Adipocyte (in vitro differentiated cells): ENCODE measurements around the gene CRTC3.

Experiments
- DNase-seq: peaks from one replicate; pipeline ENCODE4 v3.0.0-alpha.2; 2015; ENCODE audit warnings: low read depth
- H3K27me3 ChIP-seq: replicated peaks from 2 replicates; pipeline ENCODE4 v1.7.0; 2013; ENCODE audit warnings: mild to moderate bottlenecking, low read length, moderate library complexity; ENCODE audit not compliant: control insufficient read depth, insufficient read depth
- H3K36me3 ChIP-seq: 2 replicates; pipeline ENCODE4 v1.7.0; 2013; ENCODE audit warnings: low read length, mild to moderate bottlenecking, moderate library complexity; ENCODE audit not compliant: control insufficient read depth, insufficient read depth, severe bottlenecking
- H3K4me1 ChIP-seq: 2 replicates; pipeline ENCODE4 v1.7.0; 2013; ENCODE audit warnings: mild to moderate bottlenecking, low read length, moderate library complexity; ENCODE audit not compliant: control insufficient read depth, insufficient read depth
- H3K4me3 ChIP-seq: 2 replicates; pipeline ENCODE4 v1.7.0; 2013; ENCODE audit warnings: mild to moderate bottlenecking, low read length, moderate library complexity
- H3K9ac ChIP-seq: 2 replicates; pipeline ENCODE4 v1.7.0; 2013; ENCODE audit warnings: mild to moderate bottlenecking, low read length, moderate library complexity
- H3K9me3 ChIP-seq: 2 replicates; pipeline ENCODE4 v1.7.0; 2013; ENCODE audit warnings: mild to moderate bottlenecking, low read length, moderate library complexity; ENCODE audit not compliant: control insufficient read depth

CRTC3 gene

GRCh38 chr15:90552162-90552928 is 22.6 kb downstream of the CRTC3 start:
- Histone ChIP-seq H3K9me3 (no peaks in the 10 kb centered on the region), H3K4me3 (peak overlapping the region; percentile 69), H3K36me3 (peaks cover 7% of the 10 kb centered on the region), H3K4me1 (peaks cover 32% of the 10 kb centered on the region), H3K9ac (peak overlapping the region; percentile 76), H3K27me3 (no peaks in the 10 kb centered on the region)
- DNase-seq = peak; percentile 71

GRCh38 chr15:90552929-90553211 is 23.1 kb downstream of the CRTC3 start:
- H3K4me3 ChIP-seq = peak overlapping the region; percentile 69
- H3K27me3 ChIP-seq = no peaks in the 10 kb centered on the region
- H3K4me1 ChIP-seq = peaks cover 37% of the 10 kb centered on the region
- DNase-seq = no peak
- H3K9me3 ChIP-seq = no peaks in the 10 kb centered on the region
- peaks cover 7% of the 10 kb centered on the region for H3K36me3 ChIP-seq
- peak overlapping the region; percentile 76 for H3K9ac ChIP-seq

GRCh38 chr15:90553248-90553745 is 23.6 kb downstream of the CRTC3 start:
- H3K27me3 ChIP-seq = no peaks in the 10 kb centered on the region
- peaks cover 3% of the 10 kb centered on the region for H3K36me3 ChIP-seq
- peak overlapping the region; percentile 76 for H3K9ac ChIP-seq
- peak; percentile 95 for DNase-seq
- H3K4me3 ChIP-seq = peak overlapping the region; percentile 69
- peaks cover 41% of the 10 kb centered on the region for H3K4me1 ChIP-seq
- no peaks in the 10 kb centered on the region for H3K9me3 ChIP-seq

- Histone ChIP-seq H3K4me3 (peak overlapping the region; percentile 36), H3K36me3 (no peaks in the 10 kb centered on the region)
- DNase-seq = peak; percentile 43
Measured at GRCh38 chr15:90557186-90558084, 27.7 kb downstream of the CRTC3 start.

GRCh38 chr15:90558171-90558573 is 28.4 kb downstream of the CRTC3 start:
- DNase-seq = peak; percentile 34
- no peak overlapping the region for H3K4me3 ChIP-seq
- H3K27me3 ChIP-seq = no peaks in the 10 kb centered on the region
- H3K9ac ChIP-seq = peak overlapping the region; percentile 2
- no peaks in the 10 kb centered on the region for H3K9me3 ChIP-seq
- no peaks in the 10 kb centered on the region for H3K36me3 ChIP-seq
- peaks cover 64% of the 10 kb centered on the region for H3K4me1 ChIP-seq

More at GRCh38 chr15:90557186-90558084, 27.7 kb downstream of the CRTC3 start:
- Histone ChIP-seq H3K9ac (peak overlapping the region; percentile 2), H3K4me1 (peaks cover 66% of the 10 kb centered on the region), H3K9me3 (no peaks in the 10 kb centered on the region), H3K27me3 (no peaks in the 10 kb centered on the region)

- peaks cover 59% of the 10 kb centered on the region for H3K4me1 ChIP-seq
- no peak overlapping the region for H3K9ac ChIP-seq
- no peak for DNase-seq
- no peaks in the 10 kb centered on the region for H3K27me3 ChIP-seq
- H3K36me3 ChIP-seq = no peaks in the 10 kb centered on the region
- no peaks in the 10 kb centered on the region for H3K9me3 ChIP-seq
- no peak overlapping the region for H3K4me3 ChIP-seq
Measured at GRCh38 chr15:90559119-90559518, 29.4 kb downstream of the CRTC3 start.

- H3K9ac ChIP-seq = peak overlapping the region; percentile 47
- H3K4me3 ChIP-seq = no peak overlapping the region
- H3K36me3 ChIP-seq = no peaks in the 10 kb centered on the region
- no peaks in the 10 kb centered on the region for H3K9me3 ChIP-seq
- peaks cover 59% of the 10 kb centered on the region for H3K4me1 ChIP-seq
- peak; percentile 96 for DNase-seq
- H3K27me3 ChIP-seq = no peaks in the 10 kb centered on the region
Measured at GRCh38 chr15:90560229-90560776, 30.6 kb downstream of the CRTC3 start.

GRCh38 chr15:90561344-90562244 is 31.9 kb downstream of the CRTC3 start:
- Histone ChIP-seq H3K4me1 (peaks cover 59% of the 10 kb centered on the region), H3K36me3 (no peaks in the 10 kb centered on the region), H3K27me3 (no peaks in the 10 kb centered on the region)

GRCh38 chr15:90562669-90563068 is 32.9 kb downstream of the CRTC3 start:
- Histone ChIP-seq H3K9me3 (no peaks in the 10 kb centered on the region), H3K36me3 (no peaks in the 10 kb centered on the region), H3K4me3 (no peak overlapping the region), H3K27me3 (no peaks in the 10 kb centered on the region), H3K9ac (no peak overlapping the region), H3K4me1 (peaks cover 52% of the 10 kb centered on the region)
- no peak for DNase-seq

More at GRCh38 chr15:90561344-90562244, 31.9 kb downstream of the CRTC3 start:
- H3K9ac ChIP-seq = peak overlapping the region; percentile 47
- no peaks in the 10 kb centered on the region for H3K9me3 ChIP-seq
- peak overlapping the region; percentile 30 for H3K4me3 ChIP-seq
- peak; percentile 90 for DNase-seq

GRCh38 chr15:90563463-90563862 is 33.7 kb downstream of the CRTC3 start:
- DNase-seq = no peak
- peaks cover 44% of the 10 kb centered on the region for H3K4me1 ChIP-seq
- no peak overlapping the region for H3K4me3 ChIP-seq
- H3K36me3 ChIP-seq = no peaks in the 10 kb centered on the region
- no peak overlapping the region for H3K9ac ChIP-seq
- H3K9me3 ChIP-seq = no peaks in the 10 kb centered on the region
- H3K27me3 ChIP-seq = no peaks in the 10 kb centered on the region
